Lower leg skin (tissue), 3 donors: ENCODE measurements around the gene ADAMTS16.

Experiments
- CTCF ChIP-seq, 3 donors: fragments of 450-650 bp; IDR thresholded peaks; one replicate each; pipeline ENCODE4 v1.5.1; 2016; ENCODE audit warnings: antibody characterized with exemption in 3 of 3, mild to moderate bottlenecking in 3 of 3, moderate library complexity in 2 of 3
- POLR2A ChIP-seq, 2 donors: fragments of 450-650 bp; IDR thresholded peaks; one replicate each; pipeline ENCODE4 v1.6.1; 2016 to 2017; ENCODE audit warnings: antibody characterized with exemption in 2 of 2, mild to moderate bottlenecking in 1 of 2, moderate library complexity in 1 of 2

- TF ChIP-seq CTCF (IDR thresholded peaks at IDR 0.05) (no peak), POLR2A (IDR thresholded peaks at IDR 0.05) (no peak)
These were observed 11.4 kb upstream of the ADAMTS16 start for GRCh38 chr5:5128766-5129165.
